HepG2 (cell line): ENCODE data around the gene BCAR3. TPM values are rescaled to one million over a fixed set of nuclear protein-coding genes. Genes with fewer than 3 reads are reported as not detected.

Experiments
- AKNA ChIP-seq: sonication (generic); formaldehyde crosslinking; IDR thresholded peaks from 2 replicates; pipeline ENCODE4 v1.4.0; 2020; ENCODE audit warnings: missing genetic modification reagents, borderline replicate concordance
- EZH2 ChIP-seq: conservative IDR thresholded peaks from 2 replicates; pipeline ENCODE4 v1.6.1; 2012; ENCODE audit warnings: mild to moderate bottlenecking, low read depth, low read length, moderate library complexity
- POLR2AphosphoS5 ChIP-seq: IDR thresholded peaks from 2 replicates; pipeline ENCODE4 v1.6.1; 2012; ENCODE audit warnings: low read depth, low read length
- REPIN1 ChIP-seq: sonication (generic); formaldehyde crosslinking; IDR thresholded peaks from 2 replicates; pipeline ENCODE4 v1.8.0; 2022; ENCODE audit warnings: missing genetic modification reagents, low read depth, mild to moderate bottlenecking, borderline replicate concordance
- TBL1XR1 ChIP-seq: fragments of 150-350 bp; IDR thresholded peaks from 2 replicates; pipeline ENCODE4 v1.6.1; 2014; ENCODE audit warnings: borderline replicate concordance, low read length; ENCODE audit not compliant: partially characterized antibody
- ZNF263 ChIP-seq: sonication (generic); formaldehyde crosslinking; IDR thresholded peaks from 2 replicates; pipeline ENCODE4 v1.4.0; 2020; ENCODE audit warnings: missing genetic modification reagents
- ZNF281 ChIP-seq: sonication (generic); formaldehyde crosslinking; IDR thresholded peaks from 2 replicates; pipeline ENCODE4 v1.4.0; 2020; ENCODE audit warnings: missing genetic modification reagents, borderline replicate concordance
- ZNF644 ChIP-seq: IDR thresholded peaks from 2 replicates; pipeline ENCODE4 v1.6.1; 2016; ENCODE audit warnings: low read depth
- ZNF704 ChIP-seq: sonication (generic); formaldehyde crosslinking; IDR thresholded peaks from 2 replicates; pipeline ENCODE4 v1.8.1; 2023; ENCODE audit warnings: mild to moderate bottlenecking, inconsistent platforms, moderate library complexity, missing genetic modification reagents, borderline replicate concordance
- ZNF850 ChIP-seq: sonication (generic); formaldehyde crosslinking; conservative IDR thresholded peaks from 2 replicates; pipeline ENCODE4 v1.9.0; 2021; ENCODE audit warnings: mild to moderate bottlenecking, missing genetic modification reagents
- polyA plus RNA-seq, 8 experiments: library from polyadenylated mRNA; depleted of rRNA in 3 of 8; stranded (reverse) in 7 of 8; unstranded in 1 of 8; fragments of >200 nt; fragmentation: Illumina TruSeq in 4 of 8; extraction: Trizol in 4 of 8; gene quantifications; 2 replicates each; pipeline versions ENCODE4 v1.2.1 to v1.2.3, GENCODE V29; 2011 to 2016; ENCODE audit warnings: low read depth in 4 of 8, missing spikeins in 1 of 8, mixed read lengths in 1 of 8; ENCODE audit not compliant: insufficient read depth in 1 of 8
- total RNA-seq, 5 experiments: library from RNA; depleted of rRNA; stranded (reverse); fragments of >200 nt; fragmentation: Illumina TruSeq; extraction: Trizol; gene quantifications; 2 replicates each; pipeline ENCODE4 v1.2.3, GENCODE V29; 2016; ENCODE audit warnings: low read depth in 1 of 5
- TF ChIP-seq, protein P1 (sequence below): sonication (generic); formaldehyde crosslinking; IDR thresholded peaks from 2 replicates; pipeline ENCODE4 v1.4.0; 2020; ENCODE audit warnings: missing genetic modification reagents, borderline replicate concordance
- TF ChIP-seq, protein P2 (sequence below): IDR thresholded peaks from 2 replicates; pipeline ENCODE4 v1.6.1; 2012; ENCODE audit warnings: low read depth, low read length, improper control_type of control experiment

The BCAR3 gene
- total and polyA plus RNA-seq, 2 of the 13 experiments (the other 11 are each of a cell fraction or from before 2014, with no cell fraction given), result 3.6 to 4.8 TPM

DNA sequence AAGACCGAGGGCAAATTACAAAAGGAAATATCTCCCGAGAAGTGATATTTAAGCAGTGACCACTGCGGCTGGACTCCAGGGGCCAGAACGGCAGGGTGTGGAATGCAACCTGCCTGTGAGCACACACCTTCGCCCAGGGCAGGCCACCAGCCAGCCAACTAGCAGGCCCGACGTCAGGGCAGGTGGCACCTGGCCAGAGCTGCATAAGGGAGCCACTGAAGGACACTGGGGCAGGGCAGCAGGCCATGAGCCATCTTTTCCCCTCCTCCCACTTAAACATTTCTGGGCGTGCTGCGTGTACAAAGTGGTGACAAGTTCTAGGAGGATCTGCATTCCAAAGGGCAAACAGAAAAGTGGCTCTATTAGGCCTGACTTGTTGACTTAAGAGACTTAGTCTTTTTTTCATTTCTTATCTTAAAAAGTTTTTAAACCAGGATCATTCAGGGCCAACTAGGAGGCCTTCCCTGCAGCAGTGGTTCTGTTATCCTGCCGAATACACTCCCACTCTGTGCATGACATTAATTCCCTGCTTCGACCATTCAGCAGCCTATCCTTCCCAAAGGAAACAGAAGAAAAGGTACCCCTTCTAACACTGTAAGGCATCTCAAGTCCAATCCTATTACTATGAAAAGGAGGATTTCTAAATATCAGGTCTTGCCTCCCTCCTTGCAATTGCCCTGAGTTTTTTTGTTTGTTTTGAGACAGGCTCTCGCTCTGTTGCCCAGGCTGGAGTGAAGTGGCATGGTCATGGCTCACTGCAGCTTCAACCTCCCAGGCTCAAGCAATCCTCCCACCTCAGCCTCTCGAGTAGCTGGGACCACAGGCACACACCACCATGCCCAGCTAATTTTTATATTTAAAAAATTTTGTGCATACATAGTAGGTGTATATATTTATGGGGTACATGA, 96.3 kb downstream of the BCAR3 start (continued):
- peak; percentile 15; the same call in 1 of the 2 replicates for TF ChIP-seq REPIN1 (CRISPR knock-in tag)
- TF ChIP-seq AKNA (CRISPR knock-in tag), result no peak
- TF ChIP-seq, protein P1, sequence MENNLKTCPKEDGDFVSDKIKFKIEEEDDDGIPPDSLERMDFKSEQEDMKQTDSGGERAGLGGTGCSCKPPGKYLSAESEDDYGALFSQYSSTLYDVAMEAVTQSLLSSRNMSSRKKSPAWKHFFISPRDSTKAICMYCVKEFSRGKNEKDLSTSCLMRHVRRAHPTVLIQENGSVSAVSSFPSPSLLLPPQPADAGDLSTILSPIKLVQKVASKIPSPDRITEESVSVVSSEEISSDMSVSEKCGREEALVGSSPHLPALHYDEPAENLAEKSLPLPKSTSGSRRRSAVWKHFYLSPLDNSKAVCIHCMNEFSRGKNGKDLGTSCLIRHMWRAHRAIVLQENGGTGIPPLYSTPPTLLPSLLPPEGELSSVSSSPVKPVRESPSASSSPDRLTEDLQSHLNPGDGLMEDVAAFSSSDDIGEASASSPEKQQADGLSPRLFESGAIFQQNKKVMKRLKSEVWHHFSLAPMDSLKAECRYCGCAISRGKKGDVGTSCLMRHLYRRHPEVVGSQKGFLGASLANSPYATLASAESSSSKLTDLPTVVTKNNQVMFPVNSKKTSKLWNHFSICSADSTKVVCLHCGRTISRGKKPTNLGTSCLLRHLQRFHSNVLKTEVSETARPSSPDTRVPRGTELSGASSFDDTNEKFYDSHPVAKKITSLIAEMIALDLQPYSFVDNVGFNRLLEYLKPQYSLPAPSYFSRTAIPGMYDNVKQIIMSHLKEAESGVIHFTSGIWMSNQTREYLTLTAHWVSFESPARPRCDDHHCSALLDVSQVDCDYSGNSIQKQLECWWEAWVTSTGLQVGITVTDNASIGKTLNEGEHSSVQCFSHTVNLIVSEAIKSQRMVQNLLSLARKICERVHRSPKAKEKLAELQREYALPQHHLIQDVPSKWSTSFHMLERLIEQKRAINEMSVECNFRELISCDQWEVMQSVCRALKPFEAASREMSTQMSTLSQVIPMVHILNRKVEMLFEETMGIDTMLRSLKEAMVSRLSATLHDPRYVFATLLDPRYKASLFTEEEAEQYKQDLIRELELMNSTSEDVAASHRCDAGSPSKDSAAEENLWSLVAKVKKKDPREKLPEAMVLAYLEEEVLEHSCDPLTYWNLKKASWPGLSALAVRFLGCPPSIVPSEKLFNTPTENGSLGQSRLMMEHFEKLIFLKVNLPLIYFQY, result no peak
- TF ChIP-seq ZNF263 (CRISPR knock-in tag), result no peak
- TF ChIP-seq TBL1XR1, result no peak
- TF ChIP-seq ZNF704 (CRISPR knock-in tag), result no peak
- TF ChIP-seq ZNF281 (CRISPR knock-in tag), result peak; percentile 91
- TF ChIP-seq POLR2AphosphoS5, result no peak
- TF ChIP-seq, protein P2, sequence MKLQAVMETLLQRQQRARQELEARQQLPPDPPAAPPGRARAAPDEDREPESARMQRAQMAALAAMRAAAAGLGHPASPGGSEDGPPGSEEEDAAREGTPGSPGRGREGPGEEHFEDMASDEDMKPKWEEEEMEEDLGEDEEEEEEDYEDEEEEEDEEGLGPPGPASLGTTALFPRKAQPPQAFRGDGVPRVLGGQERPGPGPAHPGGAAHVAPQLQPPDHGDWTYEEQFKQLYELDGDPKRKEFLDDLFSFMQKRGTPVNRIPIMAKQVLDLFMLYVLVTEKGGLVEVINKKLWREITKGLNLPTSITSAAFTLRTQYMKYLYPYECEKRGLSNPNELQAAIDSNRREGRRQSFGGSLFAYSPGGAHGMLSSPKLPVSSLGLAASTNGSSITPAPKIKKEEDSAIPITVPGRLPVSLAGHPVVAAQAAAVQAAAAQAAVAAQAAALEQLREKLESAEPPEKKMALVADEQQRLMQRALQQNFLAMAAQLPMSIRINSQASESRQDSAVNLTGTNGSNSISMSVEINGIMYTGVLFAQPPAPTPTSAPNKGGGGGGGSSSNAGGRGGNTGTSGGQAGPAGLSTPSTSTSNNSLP, result no peak
- TF ChIP-seq ZNF850 (CRISPR knock-in tag), result no peak
- no peak for TF ChIP-seq EZH2
- TF ChIP-seq ZNF644 (CRISPR knock-in tag), result no peak
